NCI-H146 treated with DMSO at 0.1 percent for 48 hours (cell line): ENCODE measurements around the gene RYR1.
"Not testable (repeated sequence)": the region's sequence is repeated elsewhere in the genome, so short reads cannot be mapped to it uniquely, and the experiment has no call there.

Experiments
- DNase-seq: peaks from one replicate; lab custom pipeline; 2025; ENCODE audit not compliant: unreplicated experiment; lab: John Stamatoyannopoulos, UW

Gene RYR1

DNA sequence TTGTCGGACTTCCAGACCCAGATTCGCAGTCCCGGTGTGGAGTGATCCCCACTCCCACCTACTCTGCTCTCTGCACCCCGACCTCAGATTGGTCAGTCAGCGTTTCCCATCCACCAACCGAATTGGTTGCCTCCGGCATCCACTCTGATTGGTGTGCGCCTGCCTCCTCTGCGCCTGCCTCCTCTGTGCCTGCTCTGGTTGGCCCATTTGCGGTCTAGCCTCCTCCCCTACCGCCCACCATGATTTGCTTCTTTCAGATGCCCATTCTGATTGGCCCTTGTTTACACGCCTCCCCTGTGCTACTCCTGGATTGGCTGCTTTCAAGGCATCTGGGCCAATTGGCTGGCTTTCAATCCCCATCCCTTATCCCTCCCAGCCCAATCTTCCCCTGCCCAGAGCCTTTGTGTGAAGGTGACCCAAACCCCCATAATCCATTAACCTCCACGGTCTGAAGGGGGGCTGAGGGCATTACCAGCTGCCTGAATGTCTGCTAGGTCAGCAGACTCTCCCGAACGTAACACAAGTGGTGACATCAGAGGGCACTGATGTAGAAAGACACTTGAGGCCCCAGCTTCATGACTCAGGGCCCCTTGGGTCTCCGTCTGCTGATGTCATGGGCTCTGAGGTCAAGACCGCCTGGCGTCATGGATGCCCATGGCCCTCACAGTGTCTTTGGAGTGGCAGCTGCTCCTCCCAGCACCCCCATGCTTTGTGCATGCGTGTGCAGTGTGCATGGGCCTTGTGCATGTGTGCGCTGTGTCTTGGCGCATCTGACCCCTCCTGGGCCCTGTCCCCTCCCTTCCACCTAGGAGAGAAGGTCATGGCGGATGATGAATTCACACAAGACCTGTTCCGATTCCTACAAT, 103.8 kb downstream of the RYR1 start:
- DNase-seq, result no peak

- no peak for DNase-seq
Measured at GRCh38 chr19:38538386-38538785, 104.9 kb downstream of the RYR1 start.

GRCh38 chr19:38538793-38539528, 105.5 kb downstream of the RYR1 start:
- DNase-seq, result no peak

GRCh38 chr19:38539751-38540150, 106.3 kb downstream of the RYR1 start:
- no peak for DNase-seq

- no peak for DNase-seq
Measured at GRCh38 chr19:38542040-38542439, 108.5 kb downstream of the RYR1 start.

DNA sequence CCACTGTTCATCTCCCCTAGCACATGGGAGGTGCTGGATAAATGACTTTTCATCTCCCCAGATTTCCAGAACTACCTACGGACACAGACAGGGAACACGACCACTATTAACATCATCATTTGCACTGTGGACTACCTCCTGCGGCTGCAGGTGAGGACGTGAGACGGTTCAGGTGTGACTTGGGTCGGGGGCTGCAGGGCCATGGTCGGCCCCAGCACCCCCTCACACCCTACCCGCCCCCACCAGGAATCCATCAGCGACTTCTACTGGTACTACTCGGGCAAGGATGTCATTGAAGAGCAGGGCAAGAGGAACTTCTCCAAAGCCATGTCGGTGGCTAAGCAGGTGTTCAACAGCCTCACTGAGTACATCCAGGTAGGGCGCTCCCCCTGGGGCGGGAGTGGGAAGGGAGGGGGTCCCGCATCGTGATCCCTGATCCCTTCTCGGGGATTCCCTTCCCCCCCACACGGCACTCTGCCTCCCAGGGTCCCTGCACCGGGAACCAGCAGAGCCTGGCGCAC, 109.9 kb downstream of the RYR1 start:
- DNase-seq, result no peak

DNA sequence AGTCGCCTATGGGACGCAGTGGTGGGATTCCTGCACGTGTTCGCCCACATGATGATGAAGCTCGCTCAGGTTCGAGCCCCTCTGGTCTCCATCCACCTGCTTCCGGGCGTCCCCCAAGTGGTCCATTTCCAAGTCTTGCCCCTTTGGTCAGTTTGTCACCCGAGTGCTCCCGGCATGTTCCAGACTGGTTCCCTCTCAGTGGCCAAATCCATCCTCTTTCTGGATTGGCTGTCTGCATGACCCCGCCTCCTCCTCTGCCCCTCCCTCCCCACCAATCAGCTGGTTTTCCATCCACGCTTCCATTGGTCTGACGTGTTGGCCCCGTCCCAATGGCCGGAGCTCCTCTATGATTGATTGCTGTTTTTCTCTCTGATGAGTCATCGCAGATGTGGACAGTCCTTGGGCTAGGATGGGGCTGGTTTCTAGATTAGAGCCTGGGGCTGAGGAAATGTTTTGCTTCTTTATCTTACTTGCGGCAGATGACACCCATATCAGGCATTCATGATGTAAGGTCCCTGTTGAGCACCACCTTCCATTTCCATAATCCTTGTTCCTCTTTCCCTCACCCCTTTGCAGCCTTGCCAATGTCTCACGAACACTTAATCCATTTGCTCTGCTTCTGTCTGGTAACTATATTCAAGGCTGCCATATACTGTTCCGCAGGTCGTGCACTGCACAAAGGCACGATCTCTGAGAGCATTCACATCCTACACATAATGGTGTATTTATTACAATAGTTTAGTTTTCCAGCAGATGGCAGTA, 110.5 kb downstream of the RYR1 start:
- peak; percentile 32 for DNase-seq

DNA sequence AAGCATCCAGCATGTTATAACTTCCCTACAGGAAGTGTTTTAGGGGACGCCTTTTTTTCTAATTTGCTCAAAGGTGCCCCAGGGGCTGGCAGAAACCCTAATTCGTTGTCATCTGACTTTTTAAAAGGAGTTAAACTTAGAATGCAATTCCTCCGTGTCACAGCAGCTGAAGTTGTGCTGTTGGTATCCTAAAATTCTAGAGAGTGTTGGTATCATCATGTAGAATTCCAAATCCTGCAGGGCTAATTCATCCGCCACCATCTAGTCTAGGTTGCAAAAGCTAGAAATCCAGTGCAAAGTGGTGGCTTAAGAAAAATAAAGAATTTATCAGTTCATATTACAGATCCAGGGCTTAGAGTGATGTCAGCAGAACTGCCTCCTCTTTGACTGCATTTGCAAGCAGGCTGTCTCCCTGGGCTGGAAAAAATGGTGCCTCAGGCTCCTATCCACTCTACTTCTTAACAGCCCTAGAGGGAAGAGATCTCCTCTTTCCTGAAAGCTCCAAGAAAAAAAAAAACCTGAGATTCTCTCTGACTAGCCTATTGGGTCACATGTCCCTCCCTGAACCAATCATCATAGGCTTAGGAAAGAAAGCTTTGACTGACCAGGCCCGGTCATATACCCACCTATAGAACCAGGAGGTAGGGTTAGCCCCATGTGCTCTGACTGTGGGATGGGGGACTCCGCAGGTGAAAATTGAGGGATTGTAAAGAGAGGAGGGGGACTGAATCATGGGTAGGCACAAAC, 111.3 kb downstream of the RYR1 start:
- no peak for DNase-seq

- no peak for DNase-seq
Measured at GRCh38 chr19:38545596-38545995, 112.1 kb downstream of the RYR1 start.

GRCh38 chr19:38547421-38547820, 113.9 kb downstream of the RYR1 start:
- DNase-seq, result no peak

- no peak for DNase-seq
Measured at GRCh38 chr19:38549061-38549460, 115.6 kb downstream of the RYR1 start.

GRCh38 chr19:38549942-38550341, 116.5 kb downstream of the RYR1 start:
- no peak for DNase-seq

GRCh38 chr19:38550376-38550775, 116.9 kb downstream of the RYR1 start:
- DNase-seq, result no peak

GRCh38 chr19:38551450-38551813, 117.9 kb downstream of the RYR1 start:
- DNase-seq, result no peak

GRCh38 chr19:38553239-38553638, 119.7 kb downstream of the RYR1 start:
- not testable (repeated sequence) for DNase-seq

DNA sequence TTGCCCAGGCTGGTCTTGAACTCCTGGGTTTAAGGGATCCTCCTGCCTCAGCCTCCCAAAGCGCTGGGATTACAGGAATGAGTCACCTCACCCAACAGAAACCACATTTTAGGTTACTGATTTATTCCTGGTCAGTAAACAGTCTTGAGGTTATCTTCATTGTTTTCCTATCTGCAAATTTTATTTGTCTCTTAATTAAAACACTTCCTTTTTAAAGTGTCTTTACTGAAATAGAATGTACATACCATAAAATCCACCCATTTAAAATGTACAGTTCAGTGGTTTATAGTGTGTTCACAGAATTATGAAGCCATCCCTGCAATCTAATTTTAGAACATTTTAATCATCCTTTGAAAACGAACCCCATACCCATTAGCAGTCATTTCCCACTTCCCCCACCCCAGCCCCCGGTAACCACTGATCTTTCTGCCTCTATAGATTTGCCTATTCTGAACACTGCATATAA, 121.2 kb downstream of the RYR1 start:
- DNase-seq, result no peak

DNA sequence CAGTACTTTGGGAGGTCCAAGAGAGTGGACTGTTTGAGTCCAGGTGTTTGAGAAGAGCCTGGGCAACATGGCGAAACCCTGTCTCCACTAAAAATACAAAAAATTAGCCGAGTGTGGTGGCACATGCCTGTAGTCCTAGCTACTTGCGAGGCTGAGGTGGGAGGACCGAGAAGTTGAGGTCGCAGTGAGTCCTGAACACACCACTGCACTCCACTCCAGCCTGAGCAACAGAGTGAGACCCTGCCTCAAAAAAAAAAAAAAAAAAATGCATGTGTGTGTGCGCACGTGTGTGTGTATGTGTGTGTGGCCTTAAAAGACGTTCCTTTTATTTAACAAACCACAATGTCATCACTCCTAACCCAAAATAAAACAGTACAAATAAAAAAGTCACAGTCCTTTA, 121.7 kb downstream of the RYR1 start:
- no peak for DNase-seq

DNA sequence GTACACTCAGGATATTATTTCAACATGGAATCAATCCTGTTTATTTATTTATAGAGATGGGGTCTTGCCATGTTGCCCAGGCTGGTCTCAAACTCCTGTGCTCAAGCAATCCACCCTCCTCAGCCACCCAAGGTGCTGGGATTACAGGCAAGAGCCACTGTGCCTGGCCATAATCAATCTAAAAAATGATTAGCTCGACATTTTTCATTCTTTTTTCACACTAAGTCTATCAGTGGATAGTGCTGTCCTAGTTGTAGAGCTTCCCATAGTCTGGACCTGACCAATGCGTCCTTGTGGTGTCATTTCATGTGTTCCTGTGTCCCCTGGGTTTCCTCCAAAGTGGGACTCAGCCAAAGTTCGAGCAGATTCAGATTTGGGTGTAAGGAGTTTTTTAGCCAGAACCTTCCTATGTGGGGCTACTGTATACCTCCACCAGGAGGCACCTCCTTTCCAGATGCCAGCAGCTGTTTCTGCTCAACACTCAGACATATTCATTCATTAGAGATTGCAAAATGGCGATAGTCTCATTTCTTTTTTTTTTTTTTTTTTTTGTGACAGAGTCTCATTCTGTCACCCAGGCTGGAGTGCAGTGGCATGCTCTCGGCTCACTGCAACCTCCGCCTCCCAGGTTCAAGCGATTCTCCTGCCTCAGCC, 123.2 kb downstream of the RYR1 start:
- no peak for DNase-seq

DNA sequence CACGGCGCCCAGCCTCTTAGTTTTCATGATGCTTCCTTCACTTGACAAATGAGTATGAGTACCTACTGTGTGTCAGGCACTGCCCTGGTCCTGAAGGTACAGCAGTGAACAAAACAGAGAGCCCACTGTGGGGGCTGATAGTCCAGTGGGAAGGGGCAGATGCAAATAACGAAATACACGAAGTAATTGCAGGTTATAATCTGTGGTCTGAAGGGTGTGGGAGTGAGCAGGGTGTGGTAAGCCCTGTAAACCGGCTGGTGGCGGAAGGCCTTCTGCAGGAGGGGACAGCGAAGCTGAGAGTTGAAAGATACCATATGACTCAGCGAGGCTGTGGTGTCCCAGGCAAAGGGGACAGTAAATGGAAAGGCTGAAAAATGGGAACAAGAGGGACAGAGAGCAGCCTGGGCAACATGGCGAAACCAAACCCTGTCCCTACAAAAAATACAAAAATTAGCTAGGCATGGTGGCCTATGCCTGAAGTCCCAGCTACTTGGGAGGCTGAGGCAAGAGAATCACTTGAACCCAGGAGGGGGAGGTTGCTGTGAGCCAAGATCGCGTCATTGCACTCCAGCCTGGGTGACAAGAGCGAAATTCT, 123.8 kb downstream of the RYR1 start:
- no peak for DNase-seq

DNA sequence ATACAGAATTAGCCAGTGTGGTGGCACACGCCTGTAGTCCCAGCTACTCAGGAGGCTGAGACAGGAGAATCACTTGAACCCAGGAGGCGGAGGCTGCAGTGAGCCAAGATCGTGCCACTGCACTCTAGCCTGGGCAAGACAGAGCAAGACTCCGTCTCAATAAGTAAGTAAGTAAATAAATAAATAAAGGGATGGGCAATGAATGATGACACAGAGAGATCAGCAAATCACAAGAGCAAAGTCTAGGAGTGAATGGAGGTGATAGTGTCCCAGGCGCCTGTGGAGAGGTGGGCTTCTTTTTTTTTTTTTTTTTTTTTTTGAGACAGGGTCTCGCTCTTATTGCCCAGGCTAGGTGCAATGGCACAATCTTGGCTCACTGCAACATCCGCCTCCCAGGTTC, 125.4 kb downstream of the RYR1 start:
- DNase-seq, result not testable (repeated sequence)
